Stimulated activated CD4-positive, alpha-beta T cell treated with anti-CD3 and anti-CD28 coated beads, Interleukin-4, amount 100 ng/mL, for 1 hour (primary cell): ENCODE data around the gene ZNF35.

ENCODE experiments used
- DNase-seq: peaks from one replicate; pipeline ENCODE4 v3.0.0-alpha.2; 2020

The ZNF35 gene

GRCh38 chr3:44685128-44685800, 36.7 kb downstream of the ZNF35 start:
- DNase-seq, result peak; percentile 65

- no peak for DNase-seq
Measured at GRCh38 chr3:44687898-44688297, 39.4 kb downstream of the ZNF35 start.
